ENCODE results near the gene ABCD4.

The ABCD4 gene

GRCh38 chr14:74286736-74287135 lies 16.0 kb downstream of the ABCD4 start:
- Histone ChIP-seq H3K4me2 (ENCODE audit: low read length) (no peak overlapping the region), H2BK5ac (ENCODE audit: low read depth, low read length, poor library complexity) (no peak overlapping the region), H3K23ac (ENCODE audit: low read length) (no peak overlapping the region), H3K79me1 (ENCODE audit: low read length) (no peaks in the 10 kb centered on the region), H2BK120ac (ENCODE audit: insufficient read depth, low read length, poor library complexity) (no peak overlapping the region), H3K27me3 (ENCODE audit: insufficient read depth, low read length) (no peaks in the 10 kb centered on the region), H3K18ac (ENCODE audit: low read length) (no peak overlapping the region), H4K12ac (ENCODE audit: low read depth, low read length) (no peak overlapping the region), H3K36me3 (ENCODE audit: control insufficient read depth in 1 of 2, insufficient read depth in 2 of 2, low read length in 2 of 2) (peaks cover 55 to 68% of the 10 kb centered on the region in 2 experiments), H3K9me3 (ENCODE audit: insufficient read depth, low read depth, low read length) (peaks cover 2% of the 10 kb centered on the region), H3K27ac (ENCODE audit: low read depth, low read length) (no peak overlapping the region), H2AFZ (ENCODE audit: insufficient read depth, low read length, poor library complexity) (no peak overlapping the region), H4K91ac (ENCODE audit: low read depth, low read length) (no peak overlapping the region), H3K4me1 (ENCODE audit: control insufficient read depth in 1 of 2, insufficient read depth in 2 of 2, low read length in 2 of 2) (no peaks in the 10 kb centered on the region), H4K8ac (ENCODE audit: low read depth, low read length) (no peak overlapping the region), H3K9ac (ENCODE audit: low read length) (no peak overlapping the region), H2AK5ac (ENCODE audit: low read length) (no peak overlapping the region), H3K79me2 (ENCODE audit: control insufficient read depth, insufficient read depth, low read length, poor library complexity) (no peaks in the 10 kb centered on the region), H3K4me3 (ENCODE audit: low read depth, low read length) (no peak overlapping the region), H3K4ac (ENCODE audit: low read depth, low read length) (no peak overlapping the region), H3K14ac (ENCODE audit: low read length) (no peak overlapping the region), H2BK12ac (ENCODE audit: low read length) (no peak overlapping the region)
- no CpG with 5 or more reads among the region's 7 CpGs for WGBS (ENCODE audit: extremely low coverage, insufficient coverage, insufficient read length)
- DNase-seq = no peak

- Histone ChIP-seq H3K4me1 (ENCODE audit: control insufficient read depth in 1 of 2, insufficient read depth in 2 of 2, low read length in 2 of 2) (peaks cover 0 to 3% of the 10 kb centered on the region in 2 experiments), H4K91ac (ENCODE audit: low read depth, low read length) (no peak overlapping the region), H3K79me1 (ENCODE audit: low read length) (no peaks in the 10 kb centered on the region), H3K4ac (ENCODE audit: low read depth, low read length) (no peak overlapping the region), H2BK5ac (ENCODE audit: low read depth, low read length, poor library complexity) (no peak overlapping the region), H3K9ac (ENCODE audit: low read length) (no peak overlapping the region), H3K18ac (ENCODE audit: low read length) (no peak overlapping the region), H3K9me3 (ENCODE audit: insufficient read depth, low read depth, low read length) (peaks cover 5% of the 10 kb centered on the region), H2AFZ (ENCODE audit: insufficient read depth, low read length, poor library complexity) (no peak overlapping the region), H3K14ac (ENCODE audit: low read length) (no peak overlapping the region), H3K4me3 (ENCODE audit: low read depth, low read length) (no peak overlapping the region), H2AK5ac (ENCODE audit: low read length) (no peak overlapping the region), H2BK12ac (ENCODE audit: low read length) (no peak overlapping the region), H3K27ac (ENCODE audit: low read depth, low read length) (no peak overlapping the region), H4K8ac (ENCODE audit: low read depth, low read length) (no peak overlapping the region), H3K27me3 (ENCODE audit: insufficient read depth, low read length) (no peaks in the 10 kb centered on the region), H4K12ac (ENCODE audit: low read depth, low read length) (no peak overlapping the region), H2BK120ac (ENCODE audit: insufficient read depth, low read length, poor library complexity) (no peak overlapping the region), H3K23ac (ENCODE audit: low read length) (no peak overlapping the region), H3K4me2 (ENCODE audit: low read length) (no peak overlapping the region), H3K79me2 (ENCODE audit: control insufficient read depth, insufficient read depth, low read length, poor library complexity) (no peaks in the 10 kb centered on the region), H3K36me3 (ENCODE audit: control insufficient read depth in 1 of 2, insufficient read depth in 2 of 2, low read length in 2 of 2) (peaks cover 10 to 17% of the 10 kb centered on the region in 2 experiments)
- no peak for DNase-seq
- no CpG with 5 or more reads among the region's 2 CpGs for WGBS (ENCODE audit: extremely low coverage, insufficient coverage, insufficient read length)
Measured at GRCh38 chr14:74281069-74281468, 21.7 kb downstream of the ABCD4 start.

GRCh38 chr14:74278080-74278479 lies 24.7 kb downstream of the ABCD4 start:
- no peak overlapping the region for H4K12ac ChIP-seq (ENCODE audit: low read depth, low read length)

GRCh38 chr14:74275241-74275841 lies 27.4 kb downstream of the ABCD4 start:
- Histone ChIP-seq H3K4ac (ENCODE audit: low read depth, low read length) (no peak overlapping the region), H3K23ac (ENCODE audit: low read length) (no peak overlapping the region), H2AFZ (ENCODE audit: insufficient read depth, low read length, poor library complexity) (no peak overlapping the region), H4K12ac (ENCODE audit: low read depth, low read length) (no peak overlapping the region), H3K4me3 (ENCODE audit: low read depth, low read length) (no peak overlapping the region), H3K79me2 (ENCODE audit: control insufficient read depth, insufficient read depth, low read length, poor library complexity) (no peaks in the 10 kb centered on the region), H2BK5ac (ENCODE audit: low read depth, low read length, poor library complexity) (no peak overlapping the region), H4K91ac (ENCODE audit: low read depth, low read length) (no peak overlapping the region), H3K9ac (ENCODE audit: low read length) (no peak overlapping the region), H2BK12ac (ENCODE audit: low read length) (no peak overlapping the region), H3K36me3 (ENCODE audit: control insufficient read depth in 1 of 2, insufficient read depth in 2 of 2, low read length in 2 of 2) (no peaks in the 10 kb centered on the region), H3K79me1 (ENCODE audit: low read length) (no peaks in the 10 kb centered on the region), H3K18ac (ENCODE audit: low read length) (no peak overlapping the region), H3K27me3 (ENCODE audit: insufficient read depth, low read length) (no peaks in the 10 kb centered on the region), H2BK120ac (ENCODE audit: insufficient read depth, low read length, poor library complexity) (no peak overlapping the region), H3K27ac (ENCODE audit: low read depth, low read length) (no peak overlapping the region), H3K4me1 (ENCODE audit: control insufficient read depth in 1 of 2, insufficient read depth in 2 of 2, low read length in 2 of 2) (peaks cover 7 to 10% of the 10 kb centered on the region in 2 experiments), H3K4me2 (ENCODE audit: low read length) (no peak overlapping the region), H3K9me3 (ENCODE audit: insufficient read depth, low read depth, low read length) (no peaks in the 10 kb centered on the region), H4K8ac (ENCODE audit: low read depth, low read length) (no peak overlapping the region), H3K14ac (ENCODE audit: low read length) (no peak overlapping the region), H2AK5ac (ENCODE audit: low read length) (no peak overlapping the region)
- DNase-seq = peak; percentile 70 to 78
- WGBS (ENCODE audit: extremely low coverage, insufficient coverage, insufficient read length) = no CpG with 5 or more reads among the region's 6 CpGs

More at GRCh38 chr14:74278080-74278479, 24.7 kb downstream of the ABCD4 start:
- no CpG with 5 or more reads among the region's 2 CpGs for WGBS (ENCODE audit: extremely low coverage, insufficient coverage, insufficient read length)
- Histone ChIP-seq H2BK120ac (ENCODE audit: insufficient read depth, low read length, poor library complexity) (no peak overlapping the region), H3K4me2 (ENCODE audit: low read length) (no peak overlapping the region), H3K18ac (ENCODE audit: low read length) (no peak overlapping the region), H3K4ac (ENCODE audit: low read depth, low read length) (no peak overlapping the region), H4K91ac (ENCODE audit: low read depth, low read length) (no peak overlapping the region), H2BK5ac (ENCODE audit: low read depth, low read length, poor library complexity) (no peak overlapping the region), H3K27ac (ENCODE audit: low read depth, low read length) (no peak overlapping the region), H3K9me3 (ENCODE audit: insufficient read depth, low read depth, low read length) (peaks cover 3% of the 10 kb centered on the region), H2BK12ac (ENCODE audit: low read length) (no peak overlapping the region), H4K8ac (ENCODE audit: low read depth, low read length) (no peak overlapping the region), H3K4me1 (ENCODE audit: control insufficient read depth in 1 of 2, insufficient read depth in 2 of 2, low read length in 2 of 2) (peaks cover 7 to 10% of the 10 kb centered on the region in 2 experiments), H3K9ac (ENCODE audit: low read length) (no peak overlapping the region), H3K36me3 (ENCODE audit: control insufficient read depth in 1 of 2, insufficient read depth in 2 of 2, low read length in 2 of 2) (peaks cover under 1 to 1% of the 10 kb centered on the region in 2 experiments), H3K23ac (ENCODE audit: low read length) (no peak overlapping the region), H3K79me1 (ENCODE audit: low read length) (no peaks in the 10 kb centered on the region), H2AK5ac (ENCODE audit: low read length) (no peak overlapping the region), H3K79me2 (ENCODE audit: control insufficient read depth, insufficient read depth, low read length, poor library complexity) (no peaks in the 10 kb centered on the region), H3K4me3 (ENCODE audit: low read depth, low read length) (no peak overlapping the region), H3K27me3 (ENCODE audit: insufficient read depth, low read length) (no peaks in the 10 kb centered on the region), H3K14ac (ENCODE audit: low read length) (no peak overlapping the region), H2AFZ (ENCODE audit: insufficient read depth, low read length, poor library complexity) (no peak overlapping the region)
- no peak for DNase-seq
